HG03460 (cell line): ENCODE data around the gene PHLDB3.
"Not testable (repeated sequence)": the region's sequence is repeated elsewhere in the genome, so short reads cannot be mapped to it uniquely, and the experiment has no call there.

ENCODE experiments used
- ATAC-seq: cut with Tn5 transposase; IDR thresholded peaks from one replicate; pipeline ENCODE4 v1.9.1; 2021; ENCODE audit not compliant: unreplicated experiment

Gene PHLDB3

DNA sequence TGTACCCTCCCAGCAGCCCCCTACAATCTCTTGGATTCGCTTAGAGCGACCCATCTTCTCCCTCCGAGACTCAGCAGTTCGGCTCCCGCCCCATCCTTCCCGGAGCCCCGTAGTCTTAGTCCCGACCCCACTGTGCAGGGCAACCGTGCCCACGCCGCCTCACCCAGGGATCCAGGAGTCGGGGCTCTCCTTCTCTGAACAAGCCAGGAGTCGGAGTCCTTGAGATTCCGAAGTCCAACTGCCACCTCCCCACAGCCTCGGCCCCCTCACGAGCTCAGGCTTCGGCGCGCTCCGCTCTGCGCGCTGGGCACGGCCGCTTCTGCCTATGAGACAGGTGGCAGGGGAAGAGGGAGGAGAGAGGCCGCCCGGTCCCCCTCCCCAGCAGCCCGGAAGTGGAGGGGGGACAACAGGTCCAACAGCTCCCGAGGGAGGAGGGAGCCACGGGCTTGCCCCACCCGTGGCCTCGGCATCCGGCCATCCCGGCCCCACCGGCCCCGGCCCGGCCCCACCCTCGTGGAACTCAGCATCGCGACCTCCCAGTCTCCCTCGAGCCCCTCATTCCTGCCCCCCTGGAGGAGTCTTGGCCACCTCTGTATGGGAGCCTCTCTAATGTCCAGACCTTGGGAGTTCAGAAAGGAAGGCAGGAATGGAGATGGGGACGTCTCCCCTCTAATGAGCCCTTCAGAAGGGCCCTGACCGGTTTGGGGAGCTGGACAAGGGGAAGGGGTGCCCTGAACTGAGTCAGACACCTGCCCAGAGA is at the start of gene PHLDB3:
Gene PHLDB3 (minus strand): TSS at position 321 of the 760 bp plus-strand sequence. CDS start 628 bp downstream, outside the sequence.
- peak; percentile 27 for ATAC-seq

DNA sequence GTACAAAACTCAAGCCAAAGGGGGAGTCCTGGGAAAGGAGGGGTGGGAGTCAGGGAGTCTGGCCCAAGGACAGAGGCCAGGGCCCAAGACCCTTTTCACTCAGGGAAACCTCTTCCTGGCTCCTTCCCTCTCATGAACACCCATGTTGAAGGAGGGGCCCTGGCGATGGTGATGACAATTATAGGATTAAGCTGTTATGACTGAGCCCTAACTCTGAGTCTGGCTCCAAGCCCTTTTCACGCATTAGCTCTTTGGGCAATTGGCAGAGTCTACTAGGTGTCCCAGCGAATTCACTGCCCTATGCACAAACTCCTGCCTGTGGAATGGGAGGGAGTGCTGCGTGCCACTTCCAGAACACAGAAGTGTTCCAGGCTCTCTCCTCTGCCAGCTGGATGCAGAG is 49.1 kb upstream of the PHLDB3 start:
- no peak for ATAC-seq

- ATAC-seq, result no peak
Observed at GRCh38 chr19:43552616-43553015, 48.1 kb upstream of the PHLDB3 start.

DNA sequence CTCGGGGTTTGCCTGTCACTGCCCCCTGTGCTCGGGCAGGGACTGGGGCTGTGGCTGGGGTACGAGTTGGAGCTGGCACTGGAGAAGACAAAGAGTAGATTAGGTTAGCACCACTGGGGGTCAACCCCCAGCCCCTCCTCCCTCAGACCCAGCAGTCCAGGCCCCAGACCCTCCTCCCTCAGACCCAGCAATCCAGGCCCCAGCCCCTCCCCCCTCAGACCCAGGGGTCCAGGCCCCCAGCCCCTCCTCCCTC is 47.6 kb upstream of the PHLDB3 start:
- no peak for ATAC-seq

- no peak for ATAC-seq
Observed at GRCh38 chr19:43551399-43552197, 47.1 kb upstream of the PHLDB3 start.

GRCh38 chr19:43548706-43549105 is 44.2 kb upstream of the PHLDB3 start:
- no peak for ATAC-seq

DNA sequence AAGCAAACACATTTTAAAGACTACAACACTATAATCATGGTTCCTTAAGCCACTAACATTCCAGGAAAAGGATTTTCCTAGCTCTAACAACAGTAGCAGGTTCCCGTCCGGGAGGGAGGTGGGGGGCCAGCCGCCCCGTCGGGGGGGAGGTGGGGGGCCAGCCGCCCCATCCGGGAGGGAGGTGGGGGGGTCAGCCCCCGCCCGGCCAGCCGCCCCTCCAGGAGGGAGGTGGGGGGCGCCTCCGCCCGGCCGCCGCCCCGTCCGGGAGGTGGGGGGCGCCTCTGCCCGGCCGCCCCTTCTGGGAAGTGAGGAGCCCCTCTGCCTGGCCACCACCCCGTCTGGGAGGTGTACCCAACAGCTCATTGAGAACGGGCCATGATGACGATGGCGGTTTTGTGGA is 43.4 kb upstream of the PHLDB3 start:
- not testable (repeated sequence) for ATAC-seq

DNA sequence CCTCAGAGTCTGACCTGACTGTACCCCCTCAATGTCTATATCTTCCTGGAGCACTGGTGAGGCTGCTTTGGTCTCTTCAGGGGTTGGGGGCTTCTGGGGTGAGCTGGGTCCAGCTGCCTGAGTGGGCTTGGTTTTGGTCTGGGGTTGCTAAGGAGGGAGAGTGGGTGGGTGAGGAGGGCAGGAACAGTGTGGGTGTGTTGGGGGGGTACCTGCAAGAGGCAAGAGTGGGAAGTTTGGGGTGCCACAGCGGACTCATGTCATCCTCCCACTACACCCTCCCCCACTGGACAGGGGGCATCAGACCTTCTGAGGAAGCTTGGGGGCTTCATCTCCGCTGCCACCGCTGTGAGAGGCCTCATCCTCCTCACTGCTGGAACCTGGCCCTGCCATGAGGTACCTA is 42.0 kb upstream of the PHLDB3 start:
- ATAC-seq, result no peak

DNA sequence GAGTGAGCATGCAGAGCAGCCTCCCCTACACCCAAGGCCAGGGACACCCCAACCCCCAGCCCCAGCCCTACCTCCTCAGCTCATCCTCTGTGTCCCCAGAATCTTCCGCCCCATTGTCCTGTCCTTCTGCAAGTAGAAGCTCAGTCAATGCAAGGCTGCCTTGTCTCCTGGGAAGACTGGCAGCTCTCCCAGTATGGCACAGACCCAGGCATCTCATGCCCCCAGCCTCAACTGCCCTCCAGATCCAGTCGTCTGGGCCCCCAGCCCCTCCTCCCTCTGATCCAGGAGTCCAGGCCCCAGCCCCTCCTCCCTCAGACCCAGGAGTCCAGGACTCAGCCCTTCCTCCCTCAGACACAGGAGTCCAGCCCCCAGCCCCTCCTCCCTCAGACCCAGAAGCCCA is 41.4 kb upstream of the PHLDB3 start:
- no peak for ATAC-seq

DNA sequence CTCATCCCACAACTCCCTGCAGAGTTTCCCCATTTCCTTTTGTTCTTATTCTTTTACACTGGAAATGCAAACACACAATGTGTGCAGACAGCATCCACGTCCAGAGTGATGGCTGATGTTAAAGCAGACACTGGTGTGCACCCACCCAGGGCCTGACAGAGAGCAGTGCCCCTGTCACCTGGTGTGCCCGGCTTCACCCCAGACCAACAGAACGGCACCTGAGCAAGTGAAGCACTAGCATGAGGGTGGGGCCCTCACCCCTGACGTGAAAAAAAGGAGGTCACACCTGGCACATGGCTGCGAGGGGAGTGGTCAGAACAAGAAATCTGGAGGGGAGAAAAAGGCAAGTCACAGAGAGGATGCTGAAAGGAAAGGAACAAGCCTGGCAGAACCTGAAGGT is 40.7 kb upstream of the PHLDB3 start:
- ATAC-seq, result no peak

- ATAC-seq, result no peak
Observed at GRCh38 chr19:43544077-43544476, 39.5 kb upstream of the PHLDB3 start.

GRCh38 chr19:43541920-43542650 is 37.5 kb upstream of the PHLDB3 start:
- ATAC-seq, result no peak

- ATAC-seq, result no peak
Observed at GRCh38 chr19:43540381-43540780, 35.8 kb upstream of the PHLDB3 start.

- no peak for ATAC-seq
Observed at GRCh38 chr19:43538922-43539321, 34.4 kb upstream of the PHLDB3 start.

DNA sequence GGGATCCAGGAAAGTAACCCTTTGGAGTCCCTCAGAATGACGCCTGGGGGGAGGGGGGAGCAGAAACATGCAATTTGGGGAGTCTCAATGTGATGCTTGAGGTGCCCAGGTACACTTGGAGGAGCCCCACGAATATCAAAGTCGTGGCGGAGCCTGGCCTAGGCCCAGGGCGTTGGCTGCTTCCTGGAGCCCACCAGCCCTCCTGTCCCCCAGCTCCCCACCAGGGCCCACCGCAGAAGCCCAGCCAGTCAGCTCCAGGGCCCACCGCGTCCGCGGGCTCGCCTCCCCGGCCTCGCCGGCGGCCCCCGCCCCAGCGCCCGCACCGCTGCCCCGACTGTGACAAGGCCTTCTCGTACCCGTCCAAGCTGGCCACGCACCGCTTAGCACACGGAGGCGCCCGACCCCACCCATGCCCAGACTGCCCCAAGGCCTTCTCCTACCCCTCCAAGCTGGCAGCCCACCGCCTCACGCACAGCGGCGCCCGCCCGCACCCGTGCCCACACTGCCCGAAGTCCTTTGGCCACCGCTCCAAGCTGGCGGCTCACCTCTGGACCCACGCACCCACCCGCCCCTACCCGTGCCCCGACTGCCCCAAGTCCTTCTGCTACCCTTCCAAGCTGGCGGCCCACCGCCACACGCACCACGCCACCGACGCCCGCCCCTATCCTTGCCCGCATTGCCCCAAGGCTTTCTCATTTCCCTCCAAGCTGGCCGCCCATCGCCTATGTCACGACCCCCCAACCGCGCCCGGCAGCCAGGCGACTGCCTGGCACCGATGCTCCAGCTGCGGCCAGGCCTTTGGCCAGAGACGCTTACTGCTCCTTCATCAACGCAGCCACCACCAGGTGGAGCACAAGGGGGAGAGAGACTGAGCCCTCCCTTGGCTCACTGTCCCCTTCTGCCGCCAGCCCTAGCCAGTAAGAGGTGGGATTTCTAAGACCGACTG is 30.5 kb upstream of the PHLDB3 start:
- ATAC-seq, result no peak

- no peak for ATAC-seq
Observed at GRCh38 chr19:43534305-43534815, 29.8 kb upstream of the PHLDB3 start.

DNA sequence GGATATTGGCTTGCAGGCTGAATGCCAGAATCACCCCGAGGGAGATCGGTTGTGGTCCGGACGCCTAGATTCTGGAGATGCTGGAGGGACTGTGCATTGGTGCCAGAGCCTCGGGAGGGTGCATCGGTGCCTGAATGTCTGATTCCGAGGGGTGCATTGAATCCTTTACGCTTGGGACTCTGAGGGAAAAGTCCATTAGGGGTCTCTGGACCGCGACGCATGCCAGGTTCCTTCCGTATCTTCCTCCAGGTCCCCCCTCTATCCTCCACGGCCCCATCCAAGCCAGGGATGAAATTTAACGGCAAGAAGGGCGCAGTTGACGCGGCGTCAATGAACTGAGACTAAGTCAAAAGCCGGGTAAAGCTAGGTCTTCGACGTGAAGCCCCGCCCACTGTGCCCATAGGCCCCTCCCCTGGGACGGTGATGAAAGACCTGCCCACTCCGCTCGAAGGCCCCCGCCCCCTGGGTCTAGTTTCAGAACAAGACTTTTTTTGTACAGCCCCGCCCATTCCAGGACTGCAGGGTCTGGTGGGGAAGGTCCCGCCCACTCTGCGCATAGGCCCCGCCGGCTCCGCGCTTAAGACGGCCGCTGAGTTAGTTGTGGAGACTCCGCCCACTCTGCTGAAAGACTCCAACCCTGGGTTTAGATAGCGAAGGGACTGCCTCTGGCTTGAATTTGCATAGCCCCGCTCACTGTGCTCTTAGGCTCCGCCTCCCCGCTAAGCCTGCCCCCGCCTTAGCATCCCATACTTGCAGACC is 29.2 kb upstream of the PHLDB3 start:
- peak; percentile 70 for ATAC-seq

- peak; percentile 51 for ATAC-seq
Observed at GRCh38 chr19:43532962-43533545, 28.5 kb upstream of the PHLDB3 start, which contains the start of gene ZNF575. Gene ZNF575, plus strand, starts transcription at chr19:43533188. Its CDS starts 1,235 bp downstream, at chr19:43534423.

- ATAC-seq, result no peak
Observed at GRCh38 chr19:43532571-43532961, 28.0 kb upstream of the PHLDB3 start.
